ENCODE results near the gene KCNK10.

Gene KCNK10

DNA sequence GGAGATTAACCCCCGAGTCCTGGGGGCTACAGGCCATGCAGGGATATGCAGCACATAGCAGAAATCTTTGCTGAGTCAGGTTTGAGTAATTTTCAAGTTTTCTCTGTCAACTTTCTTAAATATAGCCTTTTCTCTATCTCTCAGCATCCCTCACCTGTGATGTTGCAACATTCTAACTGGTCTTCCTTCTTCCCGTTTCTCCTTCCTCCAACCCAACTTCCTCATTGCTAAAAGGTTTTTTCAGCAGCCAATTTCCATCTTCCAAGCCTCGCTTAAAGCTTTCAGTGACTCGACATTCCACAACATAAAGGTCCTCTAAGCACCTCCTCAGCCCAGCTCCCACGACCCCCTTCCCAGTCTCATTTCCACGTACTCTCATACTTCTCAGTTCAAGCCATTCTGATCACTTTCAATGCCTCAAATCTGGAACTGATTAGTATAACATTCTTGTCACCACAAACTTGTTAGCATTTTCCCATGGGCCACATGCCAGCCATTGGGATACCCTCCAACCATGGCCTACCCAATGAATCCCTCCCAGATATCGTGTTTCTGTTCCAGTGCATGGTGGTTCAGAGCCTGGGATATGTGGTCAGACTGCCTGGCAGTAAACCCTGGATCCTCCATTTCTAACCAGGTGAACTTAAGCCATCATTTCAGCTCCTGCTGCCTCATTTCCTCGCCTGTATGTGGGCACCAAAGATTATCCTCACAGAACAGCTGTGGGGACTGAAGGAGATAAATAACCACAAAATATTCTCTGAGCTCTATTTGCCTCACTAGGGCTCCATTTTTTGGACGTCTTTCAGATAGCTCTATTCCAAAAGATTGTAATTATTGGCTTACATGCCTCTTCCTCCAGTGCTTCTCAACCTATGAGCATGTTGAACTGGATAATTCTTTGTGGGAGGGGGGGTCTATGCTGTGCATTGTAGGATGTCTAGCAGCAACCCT is 65.8 kb downstream of the KCNK10 start:
- Histone ChIP-seq H4K20me1 (no peaks in the 10 kb centered on the region), H3K27me3 (no peaks in the 10 kb centered on the region), H3K36me3 (peaks cover 1% of the 10 kb centered on the region; the same call in 1 of the 2 replicates), H3K9ac (no peak overlapping the region), H3K4me1 (no peaks in the 10 kb centered on the region), H3K27ac (no peak overlapping the region), H3K4me3 (no peak overlapping the region), H3K4me2 (no peak overlapping the region), H3K9me3 (no peaks in the 10 kb centered on the region)
- TF ChIP-seq Cebpa-rat (IDR thresholded peaks at IDR 0.05) = no peak

DNA sequence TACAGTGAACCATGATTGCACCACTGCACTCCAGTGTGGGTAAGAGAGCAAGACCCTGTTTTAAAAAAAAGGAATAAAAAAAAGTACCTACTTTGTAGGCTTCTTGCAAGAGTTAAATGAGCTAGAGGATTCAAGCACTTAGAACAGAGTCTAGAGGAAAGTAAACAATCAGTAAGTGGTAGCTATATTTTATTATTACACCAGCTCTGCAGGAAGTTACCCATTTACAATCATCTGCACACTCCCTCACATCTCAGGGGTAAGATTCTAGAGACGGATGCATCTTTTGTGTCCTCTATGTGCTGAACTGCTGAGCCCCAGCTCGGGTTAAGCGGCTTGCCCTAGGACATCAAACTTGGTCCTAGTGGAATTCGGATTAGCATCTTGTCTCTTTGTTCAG is 67.3 kb downstream of the KCNK10 start:
- Histone ChIP-seq H3K4me2 (no peak overlapping the region), H4K20me1 (no peaks in the 10 kb centered on the region), H3K27me3 (no peaks in the 10 kb centered on the region), H3K4me1 (no peaks in the 10 kb centered on the region), H3K4me3 (no peak overlapping the region), H3K9ac (no peak overlapping the region), H3K9me3 (no peaks in the 10 kb centered on the region), H3K27ac (no peak overlapping the region), H3K36me3 (no peaks in the 10 kb centered on the region)
- no peak for TF ChIP-seq Cebpa-rat (IDR thresholded peaks at IDR 0.05)

DNA sequence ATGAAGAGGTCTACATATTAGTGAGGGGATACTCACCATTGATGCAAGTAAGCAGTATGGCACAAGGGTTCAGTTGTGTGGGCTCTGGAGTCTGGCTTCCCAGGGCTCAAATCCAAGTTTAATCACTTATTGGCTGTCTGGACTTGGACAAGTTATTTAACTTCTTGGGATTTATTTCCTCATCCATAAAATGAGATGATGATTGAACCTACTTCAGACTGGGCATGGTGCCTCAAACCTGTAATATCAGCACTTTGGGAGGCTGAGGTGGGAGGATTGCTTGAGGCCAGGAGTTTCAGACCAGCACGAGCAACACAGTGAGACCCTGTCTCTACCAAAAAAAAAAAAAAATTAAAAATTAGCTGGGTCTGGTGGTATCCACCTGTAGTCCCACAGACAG is 67.9 kb downstream of the KCNK10 start:
- Histone ChIP-seq H3K9me3 (no peaks in the 10 kb centered on the region), H3K4me2 (no peak overlapping the region), H3K9ac (no peak overlapping the region), H4K20me1 (no peaks in the 10 kb centered on the region), H3K27ac (no peak overlapping the region), H3K36me3 (no peaks in the 10 kb centered on the region), H3K4me1 (no peaks in the 10 kb centered on the region), H3K4me3 (no peak overlapping the region), H3K27me3 (no peaks in the 10 kb centered on the region)
- no peak for TF ChIP-seq Cebpa-rat (IDR thresholded peaks at IDR 0.05)

DNA sequence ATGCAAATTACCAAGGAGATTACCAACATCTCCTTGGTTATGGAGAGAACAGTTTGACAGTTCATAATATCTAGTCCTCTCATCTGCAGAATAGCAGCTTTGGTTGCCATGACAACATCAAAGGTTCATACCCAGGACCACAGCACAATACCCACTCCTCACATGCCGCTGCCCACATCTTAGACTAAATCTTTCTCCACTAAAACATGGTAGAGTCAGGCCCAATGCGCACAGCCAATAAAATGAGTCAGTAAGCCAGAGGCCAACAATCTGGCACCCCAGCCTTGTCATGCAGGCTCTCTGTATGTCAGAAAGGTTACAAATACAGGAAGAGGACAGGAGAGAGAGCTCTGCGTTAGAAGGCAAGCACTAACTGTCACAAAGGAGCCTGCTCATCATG is 70.6 kb downstream of the KCNK10 start:
- Histone ChIP-seq H3K9ac (no peak overlapping the region), H3K4me3 (no peak overlapping the region), H3K36me3 (no peaks in the 10 kb centered on the region), H3K27me3 (no peaks in the 10 kb centered on the region), H3K4me2 (no peak overlapping the region), H3K4me1 (peaks cover 4% of the 10 kb centered on the region; the same call in 1 of the 2 replicates), H4K20me1 (no peaks in the 10 kb centered on the region), H3K9me3 (no peaks in the 10 kb centered on the region), H3K27ac (no peak overlapping the region)
- TF ChIP-seq Cebpa-rat (IDR thresholded peaks at IDR 0.05) = no peak

DNA sequence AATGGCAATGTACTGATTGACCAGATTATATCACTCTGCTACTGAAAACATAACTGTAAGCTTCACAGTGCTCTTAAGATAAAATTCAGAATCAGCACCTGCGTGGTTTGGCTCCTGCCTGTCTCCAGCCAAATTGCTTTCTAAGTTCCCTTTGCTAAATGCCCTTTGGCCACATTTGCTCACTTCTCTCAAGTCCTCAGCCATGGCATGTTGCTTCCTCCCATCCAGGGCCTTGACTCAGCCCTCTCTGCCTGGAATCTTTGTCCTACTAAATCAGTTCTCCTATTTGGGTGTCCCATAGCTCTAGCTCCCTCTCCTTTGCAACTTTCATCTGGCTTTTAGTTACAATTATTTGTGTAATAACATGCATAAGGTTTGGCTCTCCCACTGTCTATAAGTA is 71.4 kb downstream of the KCNK10 start:
- Histone ChIP-seq H3K4me2 (no peak overlapping the region), H3K4me1 (peaks cover 13% of the 10 kb centered on the region), H3K27me3 (no peaks in the 10 kb centered on the region), H3K4me3 (no peak overlapping the region), H3K9ac (no peak overlapping the region), H4K20me1 (no peaks in the 10 kb centered on the region), H3K36me3 (no peaks in the 10 kb centered on the region), H3K27ac (no peak overlapping the region), H3K9me3 (no peaks in the 10 kb centered on the region)
- no peak for TF ChIP-seq Cebpa-rat (IDR thresholded peaks at IDR 0.05)

DNA sequence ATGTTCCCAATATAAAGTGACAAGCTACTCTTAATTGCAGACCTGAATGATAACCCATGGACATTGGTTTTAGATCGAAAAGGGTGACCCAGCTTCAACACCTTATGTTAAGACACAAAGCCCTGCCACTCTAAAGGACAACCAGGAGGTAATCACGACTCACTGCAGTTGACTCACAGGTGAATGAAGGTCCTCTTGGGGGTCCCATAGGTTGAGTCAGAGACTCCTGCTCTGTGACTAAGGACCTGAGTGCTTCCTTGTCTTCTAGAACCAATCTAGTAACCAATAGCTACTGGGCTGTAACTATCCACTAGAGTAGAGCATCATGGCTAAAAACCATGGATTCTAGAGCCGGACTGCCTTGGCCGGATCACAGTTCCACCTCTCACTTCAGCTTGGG is 73.8 kb downstream of the KCNK10 start:
- no peaks in the 10 kb centered on the region for H4K20me1 ChIP-seq
- no peak overlapping the region for H3K4me2 ChIP-seq
- no peaks in the 10 kb centered on the region for H3K36me3 ChIP-seq
- H3K4me1 ChIP-seq = peaks cover 37% of the 10 kb centered on the region
- no peak overlapping the region for H3K27ac ChIP-seq
- H3K27me3 ChIP-seq = no peaks in the 10 kb centered on the region
- no peak overlapping the region for H3K9ac ChIP-seq
- H3K4me3 ChIP-seq = no peak overlapping the region
- no peaks in the 10 kb centered on the region for H3K9me3 ChIP-seq
- TF ChIP-seq Cebpa-rat (IDR thresholded peaks at IDR 0.05) = no peak

DNA sequence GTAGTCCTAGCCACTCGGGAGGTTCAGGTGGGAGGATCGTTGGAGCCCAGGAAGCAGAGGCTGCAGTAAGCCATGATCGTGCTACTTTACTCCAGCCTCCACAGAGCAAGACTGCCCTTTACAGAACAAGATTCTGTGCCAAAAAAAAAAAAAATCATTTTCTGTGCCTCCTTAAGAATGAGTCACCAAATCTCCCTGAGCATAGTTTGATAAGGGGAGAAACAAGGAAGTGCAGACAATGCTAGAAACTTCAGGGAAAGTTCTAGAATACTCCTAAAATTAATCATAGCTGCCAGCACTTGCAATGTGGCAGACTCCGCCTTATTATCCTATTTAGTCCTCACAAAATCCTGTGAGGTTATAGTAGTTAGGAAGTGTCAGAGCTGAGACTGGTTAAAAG is 74.5 kb downstream of the KCNK10 start:
- peaks cover 42% of the 10 kb centered on the region for H3K4me1 ChIP-seq
- no peaks in the 10 kb centered on the region for H3K27me3 ChIP-seq
- no peak overlapping the region for H3K4me2 ChIP-seq
- H4K20me1 ChIP-seq = no peaks in the 10 kb centered on the region
- H3K9ac ChIP-seq = no peak overlapping the region
- no peaks in the 10 kb centered on the region for H3K9me3 ChIP-seq
- no peak overlapping the region for H3K4me3 ChIP-seq
- no peak for TF ChIP-seq Cebpa-rat (IDR thresholded peaks at IDR 0.05)
- no peaks in the 10 kb centered on the region for H3K36me3 ChIP-seq
- H3K27ac ChIP-seq = no peak overlapping the region

DNA sequence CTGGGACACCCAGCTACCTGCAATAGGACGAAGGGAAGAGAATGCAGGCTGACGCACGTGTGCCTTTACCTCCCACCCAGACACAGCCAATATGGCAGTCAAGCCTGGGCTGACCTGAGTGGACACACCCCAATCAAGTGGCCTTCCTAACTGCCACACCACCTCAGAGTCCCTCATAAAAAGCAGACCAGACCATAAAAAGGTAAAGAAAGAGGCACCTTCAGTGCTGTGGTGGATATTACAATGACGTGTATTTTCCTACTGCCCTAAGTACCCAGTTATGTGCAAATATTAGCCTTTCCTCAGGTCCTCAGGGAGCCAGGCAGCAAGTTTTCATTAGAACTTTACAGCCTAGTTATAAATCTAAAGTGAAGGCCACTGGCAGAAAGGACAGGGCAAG is 75.8 kb downstream of the KCNK10 start:
- Histone ChIP-seq H3K9ac (no peak overlapping the region), H3K36me3 (no peaks in the 10 kb centered on the region), H3K4me2 (peak overlapping the region; percentile 82), H3K4me3 (no peak overlapping the region), H3K4me1 (peaks cover 53% of the 10 kb centered on the region), H3K27ac (peak overlapping the region; percentile 66), H3K9me3 (no peaks in the 10 kb centered on the region), H3K27me3 (no peaks in the 10 kb centered on the region), H4K20me1 (no peaks in the 10 kb centered on the region)
- TF ChIP-seq Cebpa-rat (IDR thresholded peaks at IDR 0.05) = no peak

DNA sequence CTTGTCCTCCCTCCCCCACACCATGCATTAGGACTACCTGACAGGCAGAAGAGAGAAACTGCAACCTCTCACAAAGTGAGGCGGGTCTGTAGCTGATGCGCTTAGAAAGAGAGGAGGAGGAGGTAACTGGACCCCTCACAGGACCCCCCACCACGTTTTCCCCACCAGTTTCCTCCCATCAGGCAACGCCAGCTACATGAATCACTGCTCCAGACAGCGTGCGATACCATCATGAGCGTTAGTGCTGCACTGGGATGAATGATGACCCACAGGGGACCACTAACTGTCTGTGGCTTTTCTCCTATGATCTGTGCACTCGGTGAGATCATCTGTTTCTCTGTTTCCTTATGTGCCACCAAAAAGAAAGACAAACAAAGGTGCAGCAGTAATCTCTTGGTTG is 77.7 kb downstream of the KCNK10 start:
- Histone ChIP-seq H3K4me3 (0 out of 2 replicates have a peak overlapping the region, but pooled peaks have one; percentile 17), H4K20me1 (no peaks in the 10 kb centered on the region), H3K9me3 (no peaks in the 10 kb centered on the region), H3K36me3 (no peaks in the 10 kb centered on the region), H3K27me3 (no peaks in the 10 kb centered on the region), H3K27ac (peak overlapping the region; percentile 66; the same call in 1 of the 2 replicates), H3K4me2 (peak overlapping the region; percentile 82), H3K9ac (no peak overlapping the region), H3K4me1 (peaks cover 53% of the 10 kb centered on the region)
- TF ChIP-seq Cebpa-rat (IDR thresholded peaks at IDR 0.05) = no peak

DNA sequence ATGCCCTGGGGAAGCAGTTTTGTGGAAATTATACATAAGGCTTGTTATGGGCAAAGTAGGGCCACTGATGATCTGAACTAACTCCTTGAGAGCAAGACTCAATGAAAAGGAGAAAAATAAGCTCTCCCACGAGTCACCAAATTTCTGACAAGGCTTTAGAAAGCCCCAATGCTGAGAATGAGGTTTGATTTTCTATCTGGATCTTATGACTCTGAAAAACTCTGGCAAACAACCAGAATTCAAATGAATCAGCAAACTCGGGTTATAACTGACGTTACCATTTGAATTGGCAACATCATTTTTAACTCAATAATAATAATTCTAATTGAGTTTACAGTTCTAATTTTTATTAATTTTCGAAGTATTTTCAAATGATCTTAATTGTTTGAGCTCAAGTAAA is 79.1 kb downstream of the KCNK10 start:
- H3K9ac ChIP-seq = no peak overlapping the region
- H3K27ac ChIP-seq = no peak overlapping the region
- H3K4me1 ChIP-seq = peaks cover 53% of the 10 kb centered on the region
- TF ChIP-seq Cebpa-rat (IDR thresholded peaks at IDR 0.05) = no peak
- no peaks in the 10 kb centered on the region for H3K9me3 ChIP-seq
- no peaks in the 10 kb centered on the region for H3K36me3 ChIP-seq
- H4K20me1 ChIP-seq = no peaks in the 10 kb centered on the region
- H3K4me3 ChIP-seq = no peak overlapping the region
- H3K27me3 ChIP-seq = no peaks in the 10 kb centered on the region
- H3K4me2 ChIP-seq = no peak overlapping the region; the same call in 1 of the 2 replicates
